GM12878 (cell line): Measurements from ENCODE around the gene EGFL8. TPM values are rescaled to one million over a fixed set of nuclear protein-coding genes. Genes with fewer than 3 reads are reported as not detected.
A peak's percentile ranks its signal among the peaks of the same experiment; 100 is the strongest.

ENCODE experiments used
- ASH2L ChIP-seq: fragments of 300-600, 200-600 bp; sonication (generic); IDR thresholded peaks from 2 replicates; pipeline ENCODE4 v1.6.1; 2017; ENCODE audit warnings: low read depth, mild to moderate bottlenecking, borderline replicate concordance
- BCL3 ChIP-seq: IDR thresholded peaks from 2 replicates; pipeline ENCODE4 v1.6.1; 2011; ENCODE audit warnings: borderline replicate concordance, low read depth, mild to moderate bottlenecking, moderate library complexity, low read length; ENCODE audit not compliant: insufficient read depth, poor library complexity, severe bottlenecking
- BMI1 ChIP-seq: fragments of 450-650 bp; IDR thresholded peaks from 2 replicates; pipeline ENCODE4 v1.6.1; 2016; ENCODE audit warnings: mild to moderate bottlenecking, moderate library complexity, borderline replicate concordance
- DPF2 ChIP-seq: fragments of 450-650 bp; IDR thresholded peaks from 2 replicates; pipeline ENCODE4 v1.6.1; 2017; ENCODE audit warnings: mild to moderate bottlenecking
- E2F8 ChIP-seq: fragments of 450-650 bp; IDR thresholded peaks from 2 replicates; pipeline ENCODE4 v1.6.1; 2018; ENCODE audit warnings: mild to moderate bottlenecking, low read depth, moderate library complexity; ENCODE audit not compliant: partially characterized antibody
- FOS ChIP-seq: IDR thresholded peaks from 3 replicates; pipeline ENCODE4 v1.6.1; 2011; ENCODE audit warnings: borderline replicate concordance; ENCODE audit not compliant: insufficient read length; ENCODE audit errors: extremely low read depth
- HCFC1 ChIP-seq: fragments of 150-350 bp; IDR thresholded peaks from 2 replicates; pipeline ENCODE4 v1.6.1; 2014; ENCODE audit warnings: low read length
- HDAC2 ChIP-seq: fragments of 200-600 bp; sonication (generic); IDR thresholded peaks from 2 replicates; pipeline ENCODE4 v1.6.1; 2017
- NBN ChIP-seq: fragments of 450-650 bp; IDR thresholded peaks from 2 replicates; pipeline ENCODE4 v1.6.1; 2016
- NFYB ChIP-seq: IDR thresholded peaks from 2 replicates; pipeline ENCODE4 v1.6.1; 2011; ENCODE audit warnings: low read depth, mild to moderate bottlenecking, low read length, improper control_type of control experiment, moderate library complexity; ENCODE audit not compliant: insufficient read depth
- NR2C1 ChIP-seq: fragments of 450-650 bp; IDR thresholded peaks from 2 replicates; pipeline ENCODE4 v1.6.1; 2017; ENCODE audit warnings: antibody characterized with exemption, mild to moderate bottlenecking, moderate library complexity
- POLR2AphosphoS5 ChIP-seq: IDR thresholded peaks from 2 replicates; pipeline ENCODE4 v1.6.1; 2011; ENCODE audit warnings: mild to moderate bottlenecking, low read length, inconsistent platforms
- RAD21 ChIP-seq: IDR thresholded peaks from 2 replicates; pipeline ENCODE4 v1.6.1; 2011; ENCODE audit warnings: mild to moderate bottlenecking, low read depth, low read length, moderate library complexity; ENCODE audit not compliant: insufficient read depth
- RAD51 ChIP-seq: fragments of 450-650 bp; IDR thresholded peaks from 2 replicates; pipeline ENCODE4 v1.6.1; 2016; ENCODE audit warnings: moderate library complexity, mild to moderate bottlenecking, inconsistent platforms
- SP1 ChIP-seq: IDR thresholded peaks from one replicate; pipeline ENCODE4 v1.6.1; 2011; ENCODE audit warnings: low read depth, low read length
- SRF ChIP-seq, 2 experiments: IDR thresholded peaks; 2 replicates each; pipeline ENCODE4 v1.6.1; 2011; ENCODE audit warnings: low read depth in 2 of 2, low read length in 2 of 2, mild to moderate bottlenecking in 1 of 2, moderate library complexity in 1 of 2
- STAT1 ChIP-seq: fragments of 450-650 bp; conservative IDR thresholded peaks from 2 replicates; pipeline ENCODE4 v1.6.1; 2014; ENCODE audit warnings: antibody characterized with exemption, mild to moderate bottlenecking
- STAT3 ChIP-seq: IDR thresholded peaks from 2 replicates; pipeline ENCODE4 v1.6.1; 2011; ENCODE audit warnings: low read depth, low read length, improper control_type of control experiment
- SUPT20H ChIP-seq: IDR thresholded peaks from 2 replicates; pipeline ENCODE4 v1.6.1; 2011; ENCODE audit warnings: low read depth, mild to moderate bottlenecking, low read length, moderate library complexity, borderline replicate concordance; ENCODE audit not compliant: control insufficient read depth
- TAF1 ChIP-seq: IDR thresholded peaks from 2 replicates; pipeline ENCODE4 v1.6.1; 2011; ENCODE audit warnings: mild to moderate bottlenecking, low read depth, low read length, borderline replicate concordance
- TARDBP ChIP-seq: IDR thresholded peaks from 2 replicates; pipeline ENCODE4 v1.6.1; 2016; ENCODE audit warnings: borderline replicate concordance
- TCF12 ChIP-seq: IDR thresholded peaks from 2 replicates; pipeline ENCODE4 v1.6.1; 2011; ENCODE audit warnings: low read depth, mild to moderate bottlenecking, low read length
- YY1 ChIP-seq: IDR thresholded peaks from 2 replicates; pipeline ENCODE4 v1.6.1; 2011; ENCODE audit warnings: low read depth, mild to moderate bottlenecking, low read length
- ZNF217 ChIP-seq: fragments of 450-650 bp; IDR thresholded peaks from 2 replicates; pipeline ENCODE4 v1.6.1; 2017; ENCODE audit warnings: antibody characterized with exemption, mild to moderate bottlenecking
- polyA plus RNA-seq, 11 experiments: library from polyadenylated mRNA; depleted of rRNA in 4 of 11; unstranded in 6 of 11; stranded (reverse) in 5 of 11; fragments of >200 nt; fragmentation: Nextera tagmentation in 4 of 11; fragmentation: Illumina TruSeq in 1 of 11; extraction: Ambion mirVana in 4 of 11; extraction: Trizol in 1 of 11; gene quantifications; 1 replicate in 1 of 11; 2 replicates in 10 of 11; pipeline versions ENCODE4 v1.2.1 to v1.2.3, GENCODE V29; 2011 to 2016; ENCODE audit warnings: inconsistent platforms in 2 of 11, missing spikeins in 2 of 11, low read depth in 1 of 11
- total RNA-seq, 4 experiments: library from RNA; depleted of rRNA in 3 of 4; stranded (reverse); fragments of >200 nt in 3 of 4; fragmentation: Illumina TruSeq in 1 of 4; extraction: Trizol in 1 of 4; gene quantifications; 2 replicates each; pipeline versions ENCODE4 v1.2.1 to v1.2.3, GENCODE V29; 2013 to 2021
- TF ChIP-seq, protein P1 (sequence below): fragments of 450-650 bp; IDR thresholded peaks from 2 replicates; pipeline ENCODE4 v1.6.1; 2016; ENCODE audit warnings: mild to moderate bottlenecking
- TF ChIP-seq, protein P2 (sequence below): IDR thresholded peaks from 2 replicates; pipeline ENCODE4 v1.6.1; 2012; ENCODE audit warnings: low read depth, low read length, improper control_type of control experiment

Gene EGFL8
- total and polyA plus RNA-seq, 10 of the 15 experiments (the other 5 are each of a cell fraction or from before 2014, with no cell fraction given) = 0.07 to 3.5 (median 1.4) TPM

DNA sequence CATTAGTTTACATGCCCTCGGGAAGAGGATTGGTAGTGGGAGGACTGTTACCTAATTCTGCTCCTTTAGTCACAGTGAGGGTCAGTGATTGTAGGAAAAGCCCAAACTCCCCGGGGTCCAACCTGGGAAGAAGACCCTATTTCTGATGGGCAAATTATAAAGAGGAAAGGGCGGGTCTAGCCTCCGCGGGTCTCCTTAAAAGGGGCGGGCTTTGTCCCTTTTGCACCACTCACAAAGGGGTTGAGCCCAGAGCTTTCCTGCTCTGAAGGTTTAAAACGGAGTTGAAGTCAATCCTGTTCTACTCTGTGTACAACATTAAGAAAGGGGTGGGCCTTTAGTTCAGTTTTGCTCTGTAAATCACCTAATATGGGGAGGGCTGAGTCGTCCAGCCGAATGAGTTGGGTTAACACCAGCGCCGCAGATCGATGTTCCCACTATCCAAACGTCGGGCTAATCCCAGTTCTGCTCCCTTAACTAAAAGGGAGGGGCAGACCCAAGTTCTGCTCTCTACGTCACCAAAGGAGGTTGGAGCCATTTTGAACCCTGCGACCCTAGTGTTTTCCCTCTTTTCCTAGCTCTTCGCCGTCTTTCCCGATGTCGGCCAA, 12.9 kb downstream of the EGFL8 start (continued):
- TF ChIP-seq, protein P1, sequence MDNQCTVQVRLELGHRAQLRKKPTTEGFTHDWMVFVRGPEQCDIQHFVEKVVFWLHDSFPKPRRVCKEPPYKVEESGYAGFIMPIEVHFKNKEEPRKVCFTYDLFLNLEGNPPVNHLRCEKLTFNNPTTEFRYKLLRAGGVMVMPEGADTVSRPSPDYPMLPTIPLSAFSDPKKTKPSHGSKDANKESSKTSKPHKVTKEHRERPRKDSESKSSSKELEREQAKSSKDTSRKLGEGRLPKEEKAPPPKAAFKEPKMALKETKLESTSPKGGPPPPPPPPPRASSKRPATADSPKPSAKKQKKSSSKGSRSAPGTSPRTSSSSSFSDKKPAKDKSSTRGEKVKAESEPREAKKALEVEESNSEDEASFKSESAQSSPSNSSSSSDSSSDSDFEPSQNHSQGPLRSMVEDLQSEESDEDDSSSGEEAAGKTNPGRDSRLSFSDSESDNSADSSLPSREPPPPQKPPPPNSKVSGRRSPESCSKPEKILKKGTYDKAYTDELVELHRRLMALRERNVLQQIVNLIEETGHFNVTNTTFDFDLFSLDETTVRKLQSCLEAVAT = peak; percentile 27
- TF ChIP-seq STAT1 = no peak; the same call in 1 of the 2 replicates
- no peak for TF ChIP-seq FOS
- no peak for TF ChIP-seq RAD51
- 0 out of 4 replicates have a peak, but pooled peaks of 1 of the 2 experiments have one; percentile 37 for TF ChIP-seq SRF (IDR thresholded peaks at IDR 0.05; ENCODE audit: low read depth in 2 of 2, low read length in 2 of 2)
- TF ChIP-seq E2F8 = no peak
- TF ChIP-seq NR2C1 = 0 out of 2 replicates have a peak, but pooled peaks have one; percentile 3
- TF ChIP-seq HDAC2 = no peak
- no peak for TF ChIP-seq RAD21
- TF ChIP-seq ZNF217 = no peak
- no peak for TF ChIP-seq HCFC1
- TF ChIP-seq POLR2AphosphoS5 = peak; percentile 62; the same call in 1 of the 2 replicates
- peak; percentile 46; the same call in 1 of the 2 replicates for TF ChIP-seq TAF1
- no peak for TF ChIP-seq TCF12
- TF ChIP-seq TARDBP = no peak
- 0 out of 2 replicates have a peak, but pooled peaks have one; percentile 28 for TF ChIP-seq STAT3
- TF ChIP-seq NFYB = no peak
- TF ChIP-seq YY1 = peak; percentile 89
- no peak for TF ChIP-seq ASH2L
- TF ChIP-seq, protein P2, sequence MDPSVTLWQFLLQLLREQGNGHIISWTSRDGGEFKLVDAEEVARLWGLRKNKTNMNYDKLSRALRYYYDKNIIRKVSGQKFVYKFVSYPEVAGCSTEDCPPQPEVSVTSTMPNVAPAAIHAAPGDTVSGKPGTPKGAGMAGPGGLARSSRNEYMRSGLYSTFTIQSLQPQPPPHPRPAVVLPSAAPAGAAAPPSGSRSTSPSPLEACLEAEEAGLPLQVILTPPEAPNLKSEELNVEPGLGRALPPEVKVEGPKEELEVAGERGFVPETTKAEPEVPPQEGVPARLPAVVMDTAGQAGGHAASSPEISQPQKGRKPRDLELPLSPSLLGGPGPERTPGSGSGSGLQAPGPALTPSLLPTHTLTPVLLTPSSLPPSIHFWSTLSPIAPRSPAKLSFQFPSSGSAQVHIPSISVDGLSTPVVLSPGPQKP = no peak; the same call in 1 of the 2 replicates
- peak; percentile 67 for TF ChIP-seq NBN
- TF ChIP-seq DPF2 = no peak
- TF ChIP-seq BMI1 = no peak
- TF ChIP-seq SUPT20H = no peak
- no peak for TF ChIP-seq BCL3
- TF ChIP-seq SP1 = no peak
